Loucy (cell line): ENCODE results near the gene GALNT12.

Source experiments
- CTCF ChIP-seq: fragments of 200-600 bp; sonication (generic); conservative IDR thresholded peaks from 2 replicates; pipeline ENCODE4 v1.5.1; 2014; ENCODE audit warnings: mild to moderate bottlenecking, antibody characterized with exemption, low read length
- EZH2phosphoT487 ChIP-seq: fragments of 200-600 bp; IDR thresholded peaks from 2 replicates; pipeline ENCODE4 v1.6.1; 2018; ENCODE audit warnings: antibody characterized with exemption, mild to moderate bottlenecking, moderate library complexity, borderline replicate concordance

- TF ChIP-seq CTCF (no peak), EZH2phosphoT487 (no peak)
Measured at GRCh38 chr9:98854266-98854665, 46.8 kb downstream of the GALNT12 start.
